ENCODE results near the gene UBR4. TPM values are rescaled to one million over a fixed set of nuclear protein-coding genes. Genes with fewer than 3 reads are reported as not detected.

Gene UBR4
- total and polyA plus RNA-seq, 3 donors from 2014 or later = 301 to 708 (median 613) TPM

GRCh38 chr1:19065526-19066247 is 144.4 kb downstream of the UBR4 start:
- Histone ChIP-seq H3K9me3 (no peaks in the 10 kb centered on the region), H3K36me3 (ENCODE audit: low read depth, missing control alignments) (no peaks in the 10 kb centered on the region), H3K27me3 (no peaks in the 10 kb centered on the region), H3K4me3 (no peak overlapping the region), H3K4me1 (peaks cover 18% of the 10 kb centered on the region), H3K27ac (no peak overlapping the region)
- no peak for TF ChIP-seq POLR2A (IDR thresholded peaks at IDR 0.05)
- no peak for TF ChIP-seq CTCF (IDR thresholded peaks at IDR 0.05)
- 92 to 95% methylated on average over 8 to 16 of the region's 16 CpGs for WGBS, 2 donors
- DNase-seq = no peak
- intact Hi-C loops (cut with DNase I; ENCODE audit: low total_unique reads) = no loop called here

- H3K36me3 ChIP-seq (ENCODE audit: low read depth, missing control alignments) = no peaks in the 10 kb centered on the region
- no peak overlapping the region for H3K4me3 ChIP-seq
- no peak overlapping the region for H3K27ac ChIP-seq
- no peak for DNase-seq
- no peaks in the 10 kb centered on the region for H3K27me3 ChIP-seq
- no peak for TF ChIP-seq POLR2A (IDR thresholded peaks at IDR 0.05)
- TF ChIP-seq CTCF (IDR thresholded peaks at IDR 0.05) = no peak
- H3K4me1 ChIP-seq = peaks cover 18% of the 10 kb centered on the region
- intact Hi-C loops (cut with DNase I; ENCODE audit: low total_unique reads) = no loop called here
- H3K9me3 ChIP-seq = no peaks in the 10 kb centered on the region
- 93 to 98% methylated on average over 8 to 16 of the region's 16 CpGs for WGBS, 2 donors
Measured at GRCh38 chr1:19064906-19065450, 145.1 kb downstream of the UBR4 start.

- Histone ChIP-seq H3K9me3 (no peaks in the 10 kb centered on the region), H3K36me3 (ENCODE audit: low read depth, missing control alignments) (no peaks in the 10 kb centered on the region), H3K4me1 (peaks cover 10% of the 10 kb centered on the region), H3K4me3 (no peak overlapping the region), H3K27me3 (no peaks in the 10 kb centered on the region), H3K27ac (no peak overlapping the region)
- intact Hi-C loops (cut with DNase I; ENCODE audit: low total_unique reads) = no loop called here
- 89% methylated on average over 8 to 12 of the region's 12 CpGs for WGBS, 2 donors
- DNase-seq = no peak
- TF ChIP-seq POLR2A (IDR thresholded peaks at IDR 0.05) (no peak), CTCF (IDR thresholded peaks at IDR 0.05) (no peak)
Measured at GRCh38 chr1:19063122-19063521, 146.9 kb downstream of the UBR4 start.

GRCh38 chr1:19062258-19063029 is 147.6 kb downstream of the UBR4 start:
- H3K4me1 ChIP-seq = peaks cover 3% of the 10 kb centered on the region
- H3K9me3 ChIP-seq = no peaks in the 10 kb centered on the region
- DNase-seq = no peak
- H3K36me3 ChIP-seq (ENCODE audit: low read depth, missing control alignments) = no peaks in the 10 kb centered on the region
- no peak overlapping the region for H3K27ac ChIP-seq
- intact Hi-C loops (cut with DNase I; ENCODE audit: low total_unique reads) = no loop called here
- 80 to 94% methylated on average over 7 to 8 of the region's 8 CpGs for WGBS, 2 donors
- no peak for TF ChIP-seq CTCF (IDR thresholded peaks at IDR 0.05)
- TF ChIP-seq POLR2A (IDR thresholded peaks at IDR 0.05) = no peak
- H3K4me3 ChIP-seq = no peak overlapping the region
- H3K27me3 ChIP-seq = no peaks in the 10 kb centered on the region
